22Rv1 (cell line): Measurements from ENCODE around the gene KRT32.

Experiments
- CTCF ChIP-seq: fragments of 450-650 bp; IDR thresholded peaks from 2 replicates; pipeline ENCODE4 v1.5.1; 2017; ENCODE audit warnings: mild to moderate bottlenecking
- ZFX ChIP-seq: fragments of 450-650 bp; IDR thresholded peaks from 2 replicates; pipeline ENCODE4 v1.6.1; 2017; ENCODE audit warnings: antibody characterized with exemption, borderline replicate concordance

DNA sequence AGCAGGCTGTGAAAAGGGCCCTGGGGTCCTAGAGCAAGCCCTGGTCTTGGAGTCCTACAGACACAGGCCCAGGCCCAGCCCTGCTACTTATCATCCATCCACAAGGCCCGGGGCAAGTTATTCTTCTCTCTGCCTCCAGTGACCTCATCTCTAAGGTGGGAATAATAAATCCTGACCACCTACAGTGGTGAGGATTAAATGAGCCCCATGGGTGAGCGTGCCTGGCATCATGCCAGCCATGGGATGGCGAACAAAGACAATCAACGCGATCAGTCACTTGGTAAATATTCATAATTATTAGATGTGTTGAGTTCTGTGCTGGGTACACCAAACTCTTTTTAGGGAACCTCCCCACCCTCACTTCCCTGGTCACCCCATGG is 46.0 kb upstream of the KRT32 start:
- TF ChIP-seq CTCF (no peak), ZFX (no peak)
